Articular chondrocyte of knee joint (primary cell): ENCODE measurements around the gene MPO. TPM values are rescaled to one million over a fixed set of nuclear protein-coding genes. Genes with fewer than 3 reads are reported as not detected.

Source experiments
- total RNA-seq: library from RNA; depleted of rRNA; stranded (reverse); fragments of >200 nt; gene quantifications from 2 replicates; pipeline ENCODE4 v1.2.3, GENCODE V29; 2012

Gene MPO, protein sequence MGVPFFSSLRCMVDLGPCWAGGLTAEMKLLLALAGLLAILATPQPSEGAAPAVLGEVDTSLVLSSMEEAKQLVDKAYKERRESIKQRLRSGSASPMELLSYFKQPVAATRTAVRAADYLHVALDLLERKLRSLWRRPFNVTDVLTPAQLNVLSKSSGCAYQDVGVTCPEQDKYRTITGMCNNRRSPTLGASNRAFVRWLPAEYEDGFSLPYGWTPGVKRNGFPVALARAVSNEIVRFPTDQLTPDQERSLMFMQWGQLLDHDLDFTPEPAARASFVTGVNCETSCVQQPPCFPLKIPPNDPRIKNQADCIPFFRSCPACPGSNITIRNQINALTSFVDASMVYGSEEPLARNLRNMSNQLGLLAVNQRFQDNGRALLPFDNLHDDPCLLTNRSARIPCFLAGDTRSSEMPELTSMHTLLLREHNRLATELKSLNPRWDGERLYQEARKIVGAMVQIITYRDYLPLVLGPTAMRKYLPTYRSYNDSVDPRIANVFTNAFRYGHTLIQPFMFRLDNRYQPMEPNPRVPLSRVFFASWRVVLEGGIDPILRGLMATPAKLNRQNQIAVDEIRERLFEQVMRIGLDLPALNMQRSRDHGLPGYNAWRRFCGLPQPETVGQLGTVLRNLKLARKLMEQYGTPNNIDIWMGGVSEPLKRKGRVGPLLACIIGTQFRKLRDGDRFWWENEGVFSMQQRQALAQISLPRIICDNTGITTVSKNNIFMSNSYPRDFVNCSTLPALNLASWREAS
- 0.11 and 0.26 TPM in 2 replicates for total RNA-seq

DNA sequence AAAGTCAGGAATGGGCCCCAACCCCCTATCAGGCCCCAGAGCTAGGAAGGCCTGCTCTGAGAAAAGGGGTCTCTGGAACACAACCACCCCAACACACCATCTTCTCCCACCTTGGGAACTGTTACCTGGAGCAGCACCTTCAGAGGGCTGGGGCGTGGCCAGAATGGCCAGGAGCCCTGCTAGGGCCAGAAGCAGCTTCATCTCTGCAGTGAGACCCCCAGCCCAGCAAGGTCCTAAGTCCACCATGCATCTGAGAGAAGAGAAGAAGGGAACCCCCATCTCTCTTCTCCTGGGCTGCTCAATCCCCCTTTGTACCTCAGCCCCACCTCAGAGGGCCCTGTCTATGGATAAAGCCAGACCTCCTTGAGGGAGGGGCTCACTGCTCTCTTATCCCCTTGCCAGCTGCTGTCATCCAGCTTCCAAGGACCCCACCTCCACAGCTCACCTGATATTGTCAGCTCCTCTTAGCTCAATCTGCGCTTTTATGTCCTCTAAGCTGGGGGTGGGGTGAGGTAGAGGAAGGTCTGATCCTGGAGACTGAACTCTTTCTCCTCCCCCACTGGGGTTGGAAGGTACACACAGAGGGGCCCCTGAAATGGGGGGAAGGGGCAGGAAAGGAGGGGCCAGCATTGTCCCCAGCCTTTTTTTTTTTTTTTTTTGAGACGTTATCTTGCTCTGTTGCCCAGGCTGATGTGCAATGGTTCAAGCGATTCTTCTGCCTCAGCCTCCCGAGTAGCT, at the start of gene MPO:
Gene MPO (minus strand): TSS at position 456 of the 738 bp plus-strand sequence. CDS start 177 bp downstream, at position 279.

DNA sequence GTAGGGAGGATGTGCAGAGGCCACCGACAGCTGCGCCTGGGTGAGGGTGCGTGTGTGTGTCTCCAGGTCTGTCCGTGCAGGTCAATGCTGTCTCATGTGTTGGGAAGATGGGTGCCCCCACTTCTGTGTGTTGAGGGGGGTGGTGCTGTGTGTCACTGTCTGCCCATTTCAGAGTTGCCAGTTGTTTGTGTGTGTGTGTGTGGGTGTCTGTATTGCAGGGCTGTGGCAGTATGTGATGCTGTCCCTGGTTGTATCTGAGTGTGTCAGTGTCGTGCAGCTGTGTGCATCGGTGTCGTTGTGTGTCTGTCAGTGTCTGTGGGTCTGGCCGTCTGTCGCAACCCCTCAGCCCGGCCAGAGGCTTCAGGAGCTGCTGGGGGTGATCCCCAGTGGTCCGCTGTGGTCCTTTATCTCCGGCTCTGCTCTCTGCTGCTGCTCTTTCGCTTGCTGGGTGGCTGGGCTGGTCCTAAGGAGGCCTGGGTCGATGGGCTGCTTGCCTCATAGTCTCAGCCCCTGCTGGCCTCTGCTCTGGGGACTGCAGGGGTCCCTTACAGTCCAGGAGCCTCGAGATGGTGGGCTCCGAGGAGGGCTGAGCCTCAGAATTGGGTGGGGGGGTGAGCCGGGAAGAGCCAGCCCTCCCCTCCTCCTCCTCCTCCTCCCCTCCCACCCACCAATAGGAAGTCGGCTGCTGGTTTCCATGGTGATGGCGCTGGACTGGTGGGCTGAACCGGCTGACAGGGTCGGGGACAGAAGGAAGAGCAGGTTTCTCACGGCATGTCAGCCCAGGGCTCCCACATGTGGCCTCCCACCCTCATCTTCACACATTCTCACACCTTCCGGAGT, 47.7 kb upstream of the MPO start, which contains the start of gene TSPOAP1:
Gene TSPOAP1 (minus strand): TSS at position 601 of the 840 bp plus-strand sequence. CDS start 875 bp downstream, outside the sequence.

DNA sequence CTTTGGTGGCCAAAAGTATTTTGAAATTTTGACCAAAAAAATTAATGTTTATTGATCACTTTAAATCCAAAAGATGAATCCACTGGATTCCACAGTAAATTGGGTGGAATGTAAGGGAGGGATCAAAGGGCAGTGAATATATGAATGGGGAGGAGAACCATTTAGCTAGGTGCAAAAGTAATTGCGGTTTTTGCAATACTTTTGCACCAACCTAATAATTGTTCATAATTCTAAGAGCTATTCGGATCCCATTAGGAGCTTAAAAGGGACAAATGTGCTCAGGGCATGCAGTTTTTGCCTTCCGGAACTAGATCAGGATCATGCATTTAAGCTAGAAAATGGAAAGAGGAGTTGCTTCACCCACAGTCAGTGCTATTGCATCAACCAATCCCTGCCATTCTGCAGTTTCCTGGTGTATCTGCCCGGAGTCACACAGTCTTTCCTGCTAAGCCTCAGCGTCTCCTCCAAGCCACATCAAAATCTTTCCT, 42.5 kb downstream of the MPO start, which contains the start of gene LPO:
Gene LPO (plus strand): TSS at position 438 of the 488 bp plus-strand sequence. CDS start 4,396 bp downstream, outside the sequence.

Other genes starting within 250 kb of the MPO start
- 16.5 and 19.9 TPM in 2 replicates for gene DYNLL2, start 197.5 kb downstream of the MPO start, total RNA-seq
- not detected in 2 replicates for gene OR4D1, start 132.6 kb downstream of the MPO start, total RNA-seq
- not detected in 2 replicates for gene OR4D2, start 114.0 kb downstream of the MPO start, total RNA-seq
- gene EPX, start 88.2 kb downstream of the MPO start, total RNA-seq, result not detected in 2 replicates
- 11.9 and 12.8 TPM in 2 replicates for gene MKS1, start 61.7 kb downstream of the MPO start, total RNA-seq
- gene LPO, start 42.4 kb downstream of the MPO start, total RNA-seq, result under 0.01 TPM in 1 of 2 replicates, not detected in the other
- gene TSPOAP1, start 47.9 kb upstream of the MPO start, total RNA-seq, result 0.76 and 2.9 TPM in 2 replicates
- gene SUPT4H1, start 71.3 kb upstream of the MPO start, total RNA-seq, result 38.2 and 44.0 TPM in 2 replicates
- gene RNF43, start 136.6 kb upstream of the MPO start, total RNA-seq, result 0.26 TPM in 1 of 2 replicates, not detected in the other
- 0.13 TPM in 1 of 2 replicates, not detected in the other for gene HSF5, start 207.5 kb upstream of the MPO start, total RNA-seq
- 36.3 and 36.8 TPM in 2 replicates for gene MTMR4, start 233.7 kb upstream of the MPO start, total RNA-seq